Endothelial cell of umbilical vein (primary cell): ENCODE results near the gene SYK.

Experiments
- EZH2 ChIP-seq: IDR thresholded peaks from 2 replicates; pipeline ENCODE4 v1.6.1; 2012; ENCODE audit warnings: borderline replicate concordance, low read depth, mild to moderate bottlenecking, moderate library complexity, low read length, inconsistent platforms; ENCODE audit not compliant: severe bottlenecking
- FOS ChIP-seq: IDR thresholded peaks from 2 replicates; pipeline ENCODE4 v1.6.1; 2011; ENCODE audit warnings: mild to moderate bottlenecking, low read length, moderate library complexity, borderline replicate concordance; ENCODE audit not compliant: insufficient read depth
- JUN ChIP-seq: IDR thresholded peaks from 2 replicates; pipeline ENCODE4 v1.6.1; 2011; ENCODE audit warnings: borderline replicate concordance, low read depth; ENCODE audit not compliant: insufficient read length, insufficient read depth
- MYC ChIP-seq: IDR thresholded peaks from one replicate; pipeline ENCODE4 v1.6.1; 2011; ENCODE audit warnings: mild to moderate bottlenecking, low read depth, low read length
- POLR2A ChIP-seq: IDR thresholded peaks from 2 replicates; pipeline ENCODE4 v1.6.1; 2012; ENCODE audit warnings: low read depth, mild to moderate bottlenecking, control low read depth, low read length
- POLR2AphosphoS5 ChIP-seq: IDR thresholded peaks from 2 replicates; pipeline ENCODE4 v1.6.1; 2012; ENCODE audit warnings: low read depth, mild to moderate bottlenecking, control low read depth, low read length, moderate library complexity; ENCODE audit not compliant: insufficient read depth
- TF ChIP-seq, protein P1 (sequence below), 2 donors: IDR thresholded peaks; 1 replicate in 1 of 2; 2 replicates in 1 of 2; pipeline ENCODE4 v1.5.1; 2011; ENCODE audit warnings: low read length in 2 of 2, mild to moderate bottlenecking in 2 of 2, moderate library complexity in 2 of 2, control low read depth in 1 of 2, inconsistent platforms in 1 of 2, low read depth in 1 of 2; ENCODE audit not compliant: insufficient read depth in 1 of 2; ENCODE audit errors: extremely low read depth in 1 of 2
- TF ChIP-seq, protein P2 (sequence below): IDR thresholded peaks from 2 replicates; pipeline ENCODE4 v1.6.1; 2011; ENCODE audit not compliant: insufficient read depth, insufficient read length

DNA sequence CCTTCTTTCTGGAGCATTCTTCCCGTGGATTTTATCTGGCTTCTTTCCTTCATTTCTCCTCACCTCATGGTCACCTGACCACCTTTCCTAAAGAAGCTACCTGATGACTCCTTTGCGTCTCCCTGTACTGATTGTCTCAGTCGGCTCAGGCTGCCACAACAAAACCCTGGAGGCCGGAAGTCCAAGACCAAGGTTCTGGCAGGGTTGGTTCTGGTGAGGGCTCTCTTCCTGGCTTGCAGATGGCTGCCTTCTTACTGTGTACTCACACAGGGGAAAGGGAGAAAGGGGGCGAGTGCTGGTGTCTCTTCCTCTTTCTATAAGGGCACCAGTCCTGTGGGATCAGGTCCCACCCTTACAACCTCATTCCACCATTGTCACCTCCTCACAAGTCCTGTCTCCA lies 140.0 kb downstream of the SYK start:
- TF ChIP-seq POLR2AphosphoS5 = no peak
- TF ChIP-seq, protein P1, sequence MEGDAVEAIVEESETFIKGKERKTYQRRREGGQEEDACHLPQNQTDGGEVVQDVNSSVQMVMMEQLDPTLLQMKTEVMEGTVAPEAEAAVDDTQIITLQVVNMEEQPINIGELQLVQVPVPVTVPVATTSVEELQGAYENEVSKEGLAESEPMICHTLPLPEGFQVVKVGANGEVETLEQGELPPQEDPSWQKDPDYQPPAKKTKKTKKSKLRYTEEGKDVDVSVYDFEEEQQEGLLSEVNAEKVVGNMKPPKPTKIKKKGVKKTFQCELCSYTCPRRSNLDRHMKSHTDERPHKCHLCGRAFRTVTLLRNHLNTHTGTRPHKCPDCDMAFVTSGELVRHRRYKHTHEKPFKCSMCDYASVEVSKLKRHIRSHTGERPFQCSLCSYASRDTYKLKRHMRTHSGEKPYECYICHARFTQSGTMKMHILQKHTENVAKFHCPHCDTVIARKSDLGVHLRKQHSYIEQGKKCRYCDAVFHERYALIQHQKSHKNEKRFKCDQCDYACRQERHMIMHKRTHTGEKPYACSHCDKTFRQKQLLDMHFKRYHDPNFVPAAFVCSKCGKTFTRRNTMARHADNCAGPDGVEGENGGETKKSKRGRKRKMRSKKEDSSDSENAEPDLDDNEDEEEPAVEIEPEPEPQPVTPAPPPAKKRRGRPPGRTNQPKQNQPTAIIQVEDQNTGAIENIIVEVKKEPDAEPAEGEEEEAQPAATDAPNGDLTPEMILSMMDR (IDR thresholded peaks at IDR 0.05; ENCODE audit: extremely low read depth in 1 of 2, insufficient read depth in 1 of 2, low read depth in 1 of 2, low read length in 2 of 2) = no peak
- no peak for TF ChIP-seq POLR2A
- TF ChIP-seq, protein P2, sequence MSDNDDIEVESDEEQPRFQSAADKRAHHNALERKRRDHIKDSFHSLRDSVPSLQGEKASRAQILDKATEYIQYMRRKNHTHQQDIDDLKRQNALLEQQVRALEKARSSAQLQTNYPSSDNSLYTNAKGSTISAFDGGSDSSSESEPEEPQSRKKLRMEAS = no peak
- no peak for TF ChIP-seq EZH2
- no peak for TF ChIP-seq JUN
- no peak for TF ChIP-seq MYC
- TF ChIP-seq FOS = no peak
